ENCODE measurements around the gene RAMP1.
A peak's percentile ranks its signal among the peaks of the same experiment; 100 is the strongest.

The RAMP1 gene

GRCh38 chr2:237859533-237860272 lies at the start of gene RAMP1:
Gene RAMP1, plus strand, starts transcription at chr2:237859623. Its CDS starts 53 bp downstream, at chr2:237859676.
- peak within 1 kb of the TSS; percentile 75 for H3K27ac ChIP-seq
- no peak for DNase-seq (ENCODE audit: low spot score)
- CTCF ChIA-PET = interaction anchor here (0.6 to 0.9 kb wide), 3 partner anchors 122 to 288 kb away, joined by 3 read pairs; no protein-coding TSS in a partner anchor
- TF ChIP-seq, protein P1, sequence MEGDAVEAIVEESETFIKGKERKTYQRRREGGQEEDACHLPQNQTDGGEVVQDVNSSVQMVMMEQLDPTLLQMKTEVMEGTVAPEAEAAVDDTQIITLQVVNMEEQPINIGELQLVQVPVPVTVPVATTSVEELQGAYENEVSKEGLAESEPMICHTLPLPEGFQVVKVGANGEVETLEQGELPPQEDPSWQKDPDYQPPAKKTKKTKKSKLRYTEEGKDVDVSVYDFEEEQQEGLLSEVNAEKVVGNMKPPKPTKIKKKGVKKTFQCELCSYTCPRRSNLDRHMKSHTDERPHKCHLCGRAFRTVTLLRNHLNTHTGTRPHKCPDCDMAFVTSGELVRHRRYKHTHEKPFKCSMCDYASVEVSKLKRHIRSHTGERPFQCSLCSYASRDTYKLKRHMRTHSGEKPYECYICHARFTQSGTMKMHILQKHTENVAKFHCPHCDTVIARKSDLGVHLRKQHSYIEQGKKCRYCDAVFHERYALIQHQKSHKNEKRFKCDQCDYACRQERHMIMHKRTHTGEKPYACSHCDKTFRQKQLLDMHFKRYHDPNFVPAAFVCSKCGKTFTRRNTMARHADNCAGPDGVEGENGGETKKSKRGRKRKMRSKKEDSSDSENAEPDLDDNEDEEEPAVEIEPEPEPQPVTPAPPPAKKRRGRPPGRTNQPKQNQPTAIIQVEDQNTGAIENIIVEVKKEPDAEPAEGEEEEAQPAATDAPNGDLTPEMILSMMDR (conservative IDR thresholded peaks at IDR 0.05; ENCODE audit: low read depth) = no peak
- POLR2A ChIA-PET (ENCODE audit: low non-redundant PET) = no interaction called here

DNA sequence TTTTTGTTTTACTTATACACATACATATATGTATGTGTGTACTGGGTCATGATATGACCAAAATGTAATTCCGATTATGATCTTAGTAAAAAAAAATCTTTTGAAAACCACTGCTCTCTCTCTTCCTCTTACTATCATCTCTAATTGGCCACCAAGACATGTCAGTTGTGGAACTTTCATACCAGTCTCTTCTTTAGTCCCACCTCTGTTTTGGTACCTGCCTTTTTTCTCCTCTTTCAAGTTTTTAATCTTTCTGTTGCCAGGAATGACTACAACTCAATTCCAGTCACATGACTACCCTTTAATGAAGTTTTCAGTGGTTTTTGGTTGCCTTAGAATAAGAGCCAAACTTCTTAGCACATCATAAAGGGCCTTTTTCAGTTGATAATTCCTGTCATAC lies 43.8 kb upstream of the RAMP1 start:
- DNase-seq (ENCODE audit: low spot score) = no peak
- no peak overlapping the region for H3K27ac ChIP-seq
- TF ChIP-seq, protein P1 (conservative IDR thresholded peaks at IDR 0.05; ENCODE audit: low read depth) = no peak
- POLR2A ChIA-PET (ENCODE audit: low non-redundant PET) = no interaction called here
- CTCF ChIA-PET = no interaction called here

DNA sequence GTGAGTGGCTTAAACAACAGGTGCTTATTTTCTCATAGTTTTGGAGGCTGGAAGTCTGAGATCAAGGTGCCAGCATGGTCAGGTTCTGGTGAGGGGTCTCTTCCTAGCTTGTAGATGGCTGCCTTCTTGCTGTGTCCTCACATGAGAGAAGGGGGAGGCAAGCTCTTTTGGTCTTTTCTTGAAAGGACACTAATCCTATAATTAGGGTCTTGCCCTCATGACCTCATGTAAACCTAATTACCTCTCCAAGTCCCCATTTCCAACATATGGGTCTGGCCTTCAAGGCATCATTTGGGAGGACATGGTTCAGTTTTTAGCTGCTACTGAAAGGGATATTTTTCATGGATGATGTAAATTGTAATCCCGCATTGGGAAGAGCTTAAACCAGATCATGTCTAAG lies 42.9 kb upstream of the RAMP1 start:
- no peak for DNase-seq (ENCODE audit: low spot score)
- TF ChIP-seq, protein P1 (conservative IDR thresholded peaks at IDR 0.05; ENCODE audit: low read depth) = no peak
- ChIA-PET CTCF (interaction anchor here (0.6 to 0.8 kb wide), 4 partner anchors 42 to 529 kb away, joined by 3 read pairs; no protein-coding TSS in a partner anchor), POLR2A (ENCODE audit: low non-redundant PET) (no interaction called here)
- H3K27ac ChIP-seq = no peak overlapping the region

- DNase-seq (ENCODE audit: low spot score) = peak; percentile 9
- H3K27ac ChIP-seq = no peak overlapping the region
- ChIA-PET CTCF (no interaction called here), POLR2A (ENCODE audit: low non-redundant PET) (no interaction called here)
- TF ChIP-seq, protein P1 (conservative IDR thresholded peaks at IDR 0.05; ENCODE audit: low read depth) = no peak
Observed at GRCh38 chr2:237818066-237818473, 41.4 kb upstream of the RAMP1 start.

DNA sequence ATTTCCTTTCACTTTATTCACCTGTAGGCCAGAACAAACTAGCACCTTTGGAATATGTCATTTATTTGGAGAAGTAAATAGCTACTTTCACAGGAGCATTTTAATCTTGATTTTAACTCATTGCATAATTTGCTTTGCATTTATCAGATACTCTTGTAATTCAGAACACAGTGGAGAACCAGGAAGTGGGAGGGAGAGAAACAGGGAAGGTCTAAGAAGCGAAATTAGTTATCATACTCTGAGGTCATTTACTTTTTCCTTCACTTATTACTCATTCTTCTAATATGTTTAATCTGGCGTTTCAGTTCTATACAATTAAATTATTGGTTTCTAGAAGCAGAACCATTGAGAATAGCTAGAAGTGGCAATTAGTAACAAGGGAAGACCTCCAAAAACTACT lies 40.2 kb upstream of the RAMP1 start:
- H3K27ac ChIP-seq = no peak overlapping the region
- CTCF ChIA-PET = interaction anchor here (0.6 kb wide), 1 partner anchor 18 kb away, joined by 5 read pairs; no protein-coding TSS in a partner anchor
- POLR2A ChIA-PET (ENCODE audit: low non-redundant PET) = no interaction called here
- DNase-seq (ENCODE audit: low spot score) = no peak
- TF ChIP-seq, protein P1 (conservative IDR thresholded peaks at IDR 0.05; ENCODE audit: low read depth) = no peak

- DNase-seq (ENCODE audit: low spot score) = no peak
- H3K27ac ChIP-seq = no peak overlapping the region
- TF ChIP-seq, protein P1 (conservative IDR thresholded peaks at IDR 0.05; ENCODE audit: low read depth) = no peak
- ChIA-PET CTCF (no interaction called here), POLR2A (ENCODE audit: low non-redundant PET) (no interaction called here)
Observed at GRCh38 chr2:237820421-237820820, 39.0 kb upstream of the RAMP1 start.

All from RWPE1 (cell line).